GM18499 (cell line): ENCODE data around the gene SAPCD1.
"Not testable (repeated sequence)": the region's sequence is repeated elsewhere in the genome, so short reads cannot be mapped to it uniquely, and the experiment has no call there.

ENCODE experiments used
- ATAC-seq: cut with Tn5 transposase; IDR thresholded peaks from one replicate; pipeline ENCODE4 v1.9.1; 2021; ENCODE audit warnings: moderate number of reproducible peaks; ENCODE audit not compliant: insufficient read depth, unreplicated experiment

The SAPCD1 gene

GRCh38 chr6:31775633-31776484 lies 13.4 kb downstream of the SAPCD1 start:
- no peak for ATAC-seq

- no peak for ATAC-seq
These were observed 14.1 kb downstream of the SAPCD1 start for GRCh38 chr6:31776485-31776988.

DNA sequence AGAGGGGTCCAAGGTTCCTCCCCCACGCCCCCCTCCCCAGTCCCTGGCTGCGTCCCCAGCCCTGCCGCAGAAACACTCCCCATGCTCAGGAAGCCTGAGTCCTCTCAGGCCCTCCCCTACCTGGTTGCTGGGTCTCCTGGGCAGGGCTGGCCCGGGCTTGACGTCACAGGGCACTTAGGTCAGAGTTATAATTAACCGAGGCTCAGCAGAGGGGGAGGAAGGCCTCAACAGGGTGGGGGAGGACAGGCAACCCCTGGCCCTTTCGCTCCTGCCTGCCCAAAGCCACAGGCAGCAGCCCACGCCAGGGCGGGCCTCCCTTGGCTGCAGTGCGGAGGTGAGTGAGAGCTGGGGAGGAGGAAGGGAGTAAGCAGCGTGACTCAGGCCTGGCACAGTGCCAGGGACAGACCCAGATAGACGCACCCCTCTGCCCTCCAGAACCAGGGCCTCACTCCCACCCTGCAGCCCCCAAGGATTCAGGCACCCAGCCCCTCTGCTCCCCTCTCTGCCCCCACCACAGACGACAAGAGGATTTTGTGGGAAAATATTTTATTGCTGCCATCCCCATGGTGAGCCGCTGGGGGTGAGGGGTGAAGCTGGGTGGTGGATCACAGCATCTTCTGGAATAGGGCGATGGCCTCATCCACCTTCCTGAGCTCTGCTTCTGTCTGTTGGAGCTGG lies 14.7 kb downstream of the SAPCD1 start, which contains the start of gene VWA7:
Gene VWA7, minus strand, starts transcription at position 340 of the 678 bp plus-strand sequence. CDS start 549 bp downstream, outside the sequence.
- no peak for ATAC-seq

GRCh38 chr6:31777667-31778050 lies 15.2 kb downstream of the SAPCD1 start:
- no peak for ATAC-seq

DNA sequence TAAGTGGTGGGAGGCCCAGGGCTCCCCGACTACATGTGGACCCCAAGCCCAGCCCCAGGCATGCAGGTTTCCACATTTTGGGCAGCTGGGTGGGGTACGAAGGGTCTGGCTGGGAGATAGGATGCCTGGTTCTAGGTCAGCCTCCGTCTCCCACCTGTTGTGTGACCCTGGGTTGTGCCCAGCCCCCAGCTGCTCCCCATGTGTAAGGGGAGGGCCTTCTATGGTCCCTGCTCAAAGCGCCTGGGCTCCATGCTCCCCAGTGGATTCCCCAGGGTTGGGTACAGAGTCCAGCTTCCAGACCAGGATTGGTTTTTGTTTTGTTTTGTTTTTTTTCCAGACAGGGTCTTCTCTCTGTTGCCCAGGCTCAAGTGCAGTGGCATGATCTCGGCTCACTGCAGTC lies 15.7 kb downstream of the SAPCD1 start:
- no peak for ATAC-seq

DNA sequence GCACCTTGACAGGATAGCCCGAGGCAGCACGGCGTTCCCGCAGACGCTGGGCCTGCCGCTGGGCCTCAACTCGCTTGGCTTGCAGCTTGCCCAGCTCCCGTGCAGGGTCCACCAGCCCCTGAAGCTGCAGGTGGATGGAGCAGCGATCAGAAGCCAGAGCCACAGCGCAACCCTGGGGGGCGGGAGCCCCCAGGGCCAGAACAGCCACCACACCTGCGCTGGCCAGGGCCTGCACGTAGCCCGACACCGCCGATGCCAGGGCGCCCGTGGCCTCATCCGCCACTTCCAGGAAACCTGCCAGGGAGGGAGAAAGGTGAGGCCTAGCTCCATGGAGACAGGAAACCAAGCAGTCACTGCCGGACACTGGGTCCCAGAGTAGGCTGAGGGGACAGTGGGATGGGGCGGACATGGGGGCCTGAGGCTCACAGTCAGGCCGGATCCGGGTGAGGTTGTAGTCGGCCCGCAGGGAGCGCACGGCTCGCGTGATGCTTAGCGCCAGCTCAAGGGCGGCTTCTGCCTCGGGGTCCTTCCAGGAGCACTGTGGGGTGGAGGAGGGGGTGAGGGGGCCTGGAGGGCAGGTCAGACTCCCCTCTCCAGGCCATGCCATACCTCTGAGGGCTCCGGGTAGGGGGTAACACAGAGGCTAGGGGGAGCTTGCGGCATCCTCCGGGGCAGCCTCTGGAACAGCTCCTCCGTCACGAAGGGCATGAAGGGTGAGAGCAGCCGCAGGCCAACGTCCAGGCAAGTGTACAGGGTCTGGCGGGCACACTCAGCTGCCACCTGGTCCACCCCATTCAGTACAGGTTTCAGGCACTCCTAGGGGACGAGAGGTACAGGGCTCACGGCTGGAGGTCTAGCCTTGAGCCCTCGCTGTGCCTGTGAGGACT lies 16.8 kb downstream of the SAPCD1 start:
- no peak for ATAC-seq

DNA sequence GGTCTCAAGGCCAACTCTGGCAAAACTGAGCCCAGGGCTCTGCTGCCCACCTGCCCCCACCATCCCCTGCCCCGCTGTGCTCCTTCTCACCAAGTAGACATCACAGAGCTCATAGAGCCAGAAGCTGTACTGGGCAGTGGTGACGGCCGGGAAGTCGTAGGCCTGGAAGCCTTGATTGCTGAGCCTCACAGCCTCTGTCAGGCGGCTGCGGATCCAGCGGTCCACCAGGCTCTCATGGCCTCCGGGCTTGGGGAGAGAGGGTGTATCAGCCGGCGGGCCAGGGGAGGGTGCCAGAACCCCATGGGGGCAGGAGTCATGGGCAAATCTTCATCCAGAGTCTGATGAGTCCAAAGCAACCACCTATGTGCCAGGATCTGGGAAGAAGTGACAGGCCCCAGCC lies 17.5 kb downstream of the SAPCD1 start:
- ATAC-seq, result no peak

- ATAC-seq, result no peak
These were observed 18.2 kb downstream of the SAPCD1 start for GRCh38 chr6:31780507-31781243.

- ATAC-seq, result no peak
These were observed 19.0 kb downstream of the SAPCD1 start for GRCh38 chr6:31781244-31782125.

- no peak for ATAC-seq
These were observed 19.8 kb downstream of the SAPCD1 start for GRCh38 chr6:31782126-31782855.

DNA sequence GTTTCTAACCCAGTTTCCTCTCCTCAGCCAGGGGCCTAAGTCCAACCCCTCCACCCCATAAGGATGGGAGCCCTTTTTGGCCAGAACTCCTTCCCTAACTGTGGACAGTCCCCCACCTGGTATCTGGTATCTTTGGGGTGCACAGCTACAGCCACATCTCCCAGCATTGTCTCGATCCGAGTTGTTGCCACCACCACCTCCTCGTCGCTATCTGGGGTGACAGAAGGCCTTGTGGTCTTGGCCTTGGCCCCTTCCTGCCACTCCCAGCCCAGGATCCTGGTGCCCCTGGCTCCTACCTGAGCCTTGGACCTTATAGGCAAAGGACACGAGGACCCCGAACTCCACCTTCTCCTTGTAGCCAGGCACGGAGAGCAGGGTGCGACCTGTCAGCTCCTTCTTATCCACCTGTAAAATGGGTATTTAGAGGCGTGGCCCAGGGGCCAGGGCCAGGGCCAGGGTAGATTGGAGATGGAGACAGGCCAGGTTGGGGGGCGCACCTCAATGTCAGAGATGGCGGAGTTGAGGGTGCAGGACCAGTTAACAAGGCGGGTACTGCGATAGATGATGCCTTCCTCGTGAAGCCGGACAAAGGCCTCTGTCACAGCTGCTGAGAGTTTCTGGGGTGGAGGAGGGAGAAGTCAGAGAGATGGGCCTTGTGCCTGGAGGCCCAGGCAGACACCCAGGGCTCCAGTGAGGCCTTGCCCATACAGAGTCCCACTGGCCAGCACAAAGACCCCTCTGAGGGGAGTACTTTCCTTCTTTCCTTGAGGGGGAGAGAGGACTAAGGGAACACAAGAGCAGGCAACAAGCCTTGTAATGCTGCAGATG lies 21.9 kb downstream of the SAPCD1 start:
- ATAC-seq, result no peak

- no peak for ATAC-seq
These were observed 23.0 kb downstream of the SAPCD1 start for GRCh38 chr6:31785475-31785874.

DNA sequence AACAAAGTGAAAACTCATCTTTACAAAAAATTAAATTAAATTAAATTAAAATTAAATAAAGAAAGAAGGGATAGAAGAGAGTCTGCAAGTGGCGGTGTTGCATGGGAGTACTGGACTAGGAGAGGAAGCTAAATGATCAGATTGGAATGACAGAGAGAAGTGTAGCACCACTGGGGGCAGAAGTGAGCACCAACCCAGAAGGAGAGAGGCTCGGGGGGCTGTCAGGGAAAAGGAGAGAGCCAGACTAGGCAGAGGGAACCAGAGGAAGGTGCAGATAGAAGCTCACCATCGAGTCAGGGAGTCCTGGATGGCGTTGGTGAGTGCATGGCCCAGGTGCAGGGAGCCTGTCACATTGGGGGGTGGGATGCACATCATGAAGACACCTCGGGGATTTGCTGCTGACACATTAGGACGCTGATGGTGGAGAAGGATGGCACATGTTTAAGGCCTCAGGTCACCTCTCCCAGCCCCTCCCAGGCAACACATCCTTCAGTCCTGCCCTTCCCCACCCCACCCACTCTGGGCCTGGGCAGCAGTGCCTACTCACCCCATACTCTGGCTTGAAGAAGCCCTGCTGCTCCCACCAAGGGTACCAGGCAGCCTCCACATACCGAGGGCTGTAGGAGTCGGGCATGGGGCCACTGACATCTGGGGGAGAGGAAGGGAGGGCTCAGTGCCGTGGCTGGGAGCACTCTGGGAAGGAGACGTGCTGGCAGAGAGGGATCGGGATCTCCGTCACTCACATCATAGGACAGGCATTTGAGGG lies 29.1 kb downstream of the SAPCD1 start:
- no peak for ATAC-seq

DNA sequence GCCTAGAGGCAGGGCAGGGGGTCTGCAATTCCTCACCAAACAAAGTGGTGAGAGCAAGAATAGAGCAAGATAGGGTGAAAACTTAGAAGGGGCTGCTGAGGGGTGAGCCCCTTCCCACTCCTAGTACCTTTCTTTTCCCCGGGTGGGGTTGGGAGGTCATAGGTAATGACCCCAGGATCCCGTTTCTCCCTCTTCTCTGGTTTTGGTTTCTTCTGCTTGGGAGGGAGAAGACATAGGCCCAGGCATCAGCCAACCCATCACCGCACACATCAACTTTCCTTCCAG lies 29.6 kb downstream of the SAPCD1 start:
- ATAC-seq, result no peak

DNA sequence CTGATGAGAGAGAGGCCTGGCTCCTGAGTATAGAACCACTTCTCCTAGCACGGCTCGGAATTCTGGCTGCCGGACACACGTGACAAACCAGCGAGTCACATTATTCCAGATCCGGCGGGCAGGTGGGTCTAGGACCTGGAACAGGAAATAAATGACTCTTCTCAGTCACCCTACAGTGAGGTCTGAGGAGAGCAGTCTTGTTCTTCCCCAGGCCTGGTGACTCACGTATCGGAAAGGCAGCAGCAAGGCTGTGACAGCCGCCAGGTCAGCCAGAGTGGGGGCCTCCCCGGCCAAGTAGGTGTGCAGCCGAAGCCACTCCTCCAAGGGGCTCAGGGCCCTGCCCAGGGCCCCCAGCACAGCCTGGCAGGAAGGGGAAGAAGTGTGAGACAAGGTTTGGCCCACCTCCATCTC lies 30.3 kb downstream of the SAPCD1 start:
- no peak for ATAC-seq

GRCh38 chr6:31793927-31794245 lies 31.4 kb downstream of the SAPCD1 start:
- ATAC-seq, result not testable (repeated sequence)

DNA sequence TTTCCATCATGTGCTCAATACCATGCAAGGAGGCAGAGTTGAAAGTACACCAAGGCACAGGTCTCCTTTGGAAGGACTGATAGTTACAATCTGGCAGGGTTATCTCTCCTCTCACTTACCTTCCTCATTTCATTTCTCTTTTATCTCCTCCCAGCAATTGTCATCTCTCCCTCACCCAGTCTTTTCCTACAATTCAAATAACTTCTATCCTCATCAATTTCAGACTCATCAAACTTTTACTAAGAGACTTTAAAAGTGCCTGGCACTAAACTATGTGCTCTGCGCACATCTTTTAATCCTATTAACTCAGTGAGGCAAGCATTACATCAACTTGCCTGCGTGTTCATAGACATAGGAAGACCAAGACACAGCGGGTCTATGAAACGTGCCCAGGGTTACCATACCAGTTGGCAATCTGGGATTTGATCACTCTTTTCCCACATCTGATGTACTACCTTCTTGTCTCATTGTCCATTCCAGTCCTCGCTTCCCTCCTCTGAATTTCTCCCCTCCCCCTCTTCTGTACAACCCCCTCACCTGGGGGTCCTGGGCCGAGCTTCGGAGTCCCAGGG lies 31.9 kb downstream of the SAPCD1 start:
- no peak for ATAC-seq
